DMS153 treated with DMSO at 0.1 percent for 48 hours (cell line): ENCODE data around the gene OTOF.

Experiments
- DNase-seq: peaks from one replicate; lab custom pipeline; 2025; ENCODE audit not compliant: unreplicated experiment; lab: John Stamatoyannopoulos, UW

The OTOF gene

GRCh38 chr2:26503231-26503880, 25.4 kb upstream of the OTOF start:
- peak; percentile 89 for DNase-seq

- DNase-seq = no peak
Measured at GRCh38 chr2:26500406-26500805, 22.5 kb upstream of the OTOF start.

- no peak for DNase-seq
Measured at GRCh38 chr2:26495705-26496297, 17.9 kb upstream of the OTOF start.

GRCh38 chr2:26494891-26495290, 17.0 kb upstream of the OTOF start:
- no peak for DNase-seq

GRCh38 chr2:26494199-26494598, 16.3 kb upstream of the OTOF start:
- DNase-seq = no peak

- DNase-seq = no peak
Measured at GRCh38 chr2:26493566-26493965, 15.6 kb upstream of the OTOF start.

- DNase-seq = no peak
Measured at GRCh38 chr2:26492749-26493515, 15.0 kb upstream of the OTOF start.

- no peak for DNase-seq
Measured at GRCh38 chr2:26491563-26492167, 13.7 kb upstream of the OTOF start.

GRCh38 chr2:26489213-26489850, 11.4 kb upstream of the OTOF start:
- no peak for DNase-seq

- DNase-seq = no peak
Measured at GRCh38 chr2:26488463-26489212, 10.7 kb upstream of the OTOF start.

- DNase-seq = no peak
Measured at GRCh38 chr2:26487192-26487591, 9.3 kb upstream of the OTOF start.

GRCh38 chr2:26486789-26487188, 8.9 kb upstream of the OTOF start:
- no peak for DNase-seq

- DNase-seq = no peak
Measured at GRCh38 chr2:26485725-26486418, 7.9 kb upstream of the OTOF start.

- no peak for DNase-seq
Measured at GRCh38 chr2:26485099-26485498, 7.2 kb upstream of the OTOF start.

- DNase-seq = no peak
Measured at GRCh38 chr2:26484579-26484978, 6.7 kb upstream of the OTOF start.

GRCh38 chr2:26483957-26484565, 6.1 kb upstream of the OTOF start:
- no peak for DNase-seq

GRCh38 chr2:26483516-26483915, 5.6 kb upstream of the OTOF start:
- DNase-seq = no peak

- DNase-seq = no peak
Measured at GRCh38 chr2:26483027-26483326, 5.1 kb upstream of the OTOF start.

- no peak for DNase-seq
Measured at GRCh38 chr2:26482211-26483026, 4.5 kb upstream of the OTOF start.
